Measurements from ENCODE around the gene NDUFA7.
"Not testable (repeated sequence)": the region's sequence is repeated elsewhere in the genome, so short reads cannot be mapped to it uniquely, and the experiment has no call there.

The NDUFA7 gene

DNA sequence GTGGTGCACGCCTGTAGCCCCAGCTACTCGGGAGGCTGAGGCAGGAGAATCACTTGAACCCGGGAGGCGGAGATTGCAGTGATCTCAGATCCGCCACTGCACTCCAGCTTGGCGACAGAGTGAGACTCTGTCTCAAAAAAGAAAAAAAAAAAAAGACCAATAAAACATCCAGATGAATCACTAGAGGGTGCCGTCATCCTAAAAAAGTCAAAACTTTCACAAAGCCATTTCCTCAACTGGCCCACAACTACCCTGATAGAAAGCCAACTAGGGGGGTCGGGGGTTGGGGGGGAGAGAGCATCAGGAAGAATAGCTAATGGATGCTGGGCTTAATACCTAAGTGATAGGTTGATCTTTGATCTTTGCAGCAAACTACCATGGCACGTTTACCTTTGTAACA, 2.3 kb downstream of the NDUFA7 start:
- DNase-seq = not testable (repeated sequence)

- DNase-seq = no peak
Observed at GRCh38 chr19:8316351-8317125, 4.6 kb downstream of the NDUFA7 start.

- DNase-seq = not testable (repeated sequence)
Observed at GRCh38 chr19:8314981-8315640, 6.1 kb downstream of the NDUFA7 start.

GRCh38 chr19:8311461-8312260, 9.5 kb downstream of the NDUFA7 start:
- no peak for DNase-seq

DNA sequence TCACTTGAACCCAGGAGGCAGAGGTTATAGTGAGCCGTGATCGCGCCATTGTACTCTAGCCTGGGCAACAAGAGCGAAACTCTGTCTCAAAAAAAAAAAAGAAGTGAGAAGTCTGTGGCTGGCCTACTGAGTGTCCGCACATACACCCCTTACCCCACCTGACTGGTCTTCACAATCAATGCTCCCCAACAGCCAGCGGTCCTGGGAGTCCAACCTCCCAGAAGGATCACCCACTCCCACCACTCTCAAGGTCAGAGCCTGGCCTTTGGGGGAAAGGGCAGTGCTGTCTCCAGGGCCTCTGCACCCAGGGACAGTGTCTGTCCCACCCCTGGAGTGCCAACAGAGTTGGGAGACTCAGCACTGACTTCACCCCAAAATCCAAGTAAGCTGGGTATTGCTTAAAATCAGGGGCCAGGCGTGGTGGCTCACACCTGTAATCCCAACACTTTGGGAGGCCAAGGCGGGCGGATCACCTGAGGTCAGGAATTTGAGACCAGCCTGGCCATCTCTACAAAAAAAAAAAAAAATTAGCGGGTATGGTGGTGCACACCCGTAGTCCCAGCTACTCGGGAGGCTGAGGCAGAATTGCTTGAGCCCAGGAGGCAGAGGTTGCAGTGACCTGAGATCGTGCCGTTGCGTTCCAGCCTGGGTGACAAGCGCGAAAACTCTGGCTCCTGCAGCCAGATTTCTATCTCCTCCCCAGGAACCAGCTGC, 10.7 kb downstream of the NDUFA7 start:
- DNase-seq = no peak

- no peak for DNase-seq
Observed at GRCh38 chr19:8308891-8309291, 12.3 kb downstream of the NDUFA7 start.

DNA sequence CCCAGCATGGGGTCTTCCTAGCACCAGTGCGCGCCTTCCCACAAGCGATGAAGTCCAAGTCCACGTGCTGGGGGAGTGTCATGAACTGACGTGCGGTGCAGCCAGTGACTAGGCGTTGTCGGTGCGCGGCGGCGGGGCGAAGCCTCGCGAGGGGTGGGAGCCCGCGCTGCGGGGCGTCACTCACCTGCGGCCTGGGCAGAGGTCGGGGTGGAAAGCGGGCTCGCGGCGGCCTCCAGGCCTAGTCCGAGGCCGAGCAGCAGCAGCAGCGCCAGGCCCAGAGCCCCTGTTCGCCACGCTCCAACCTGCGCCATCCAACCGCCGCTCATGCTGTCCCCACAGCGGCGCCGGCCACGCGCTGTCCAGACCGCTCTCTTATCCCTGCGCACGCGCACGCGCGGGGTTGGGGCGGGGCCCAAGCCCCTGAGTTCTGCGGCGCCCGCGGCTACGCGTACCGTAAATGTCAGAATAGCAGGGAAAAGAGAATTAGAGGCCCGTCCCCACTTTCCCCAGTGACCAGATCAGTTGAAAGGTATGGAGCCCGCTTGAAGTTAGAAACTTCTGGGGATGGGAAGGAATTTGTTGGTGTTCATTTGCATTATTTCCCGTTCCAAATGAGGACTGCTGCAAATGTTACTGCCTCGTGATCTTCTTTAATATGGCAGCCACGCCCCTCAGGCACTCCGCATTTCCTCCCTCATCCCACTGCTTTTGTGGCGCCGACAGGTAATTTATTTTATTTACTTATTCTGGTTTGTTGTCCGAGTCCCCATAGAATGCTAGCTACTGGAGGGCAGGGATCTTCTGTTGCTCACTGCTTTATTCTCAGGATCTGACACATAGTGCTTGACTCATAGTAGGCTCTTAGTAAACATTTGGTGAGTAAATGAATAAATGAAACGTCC, 13.0 kb downstream of the NDUFA7 start, which contains the start of gene CD320:
CD320 (minus strand) TSS at position 394 of the 902 bp plus-strand sequence; CDS start at position 326, 68 bp downstream.
- peak; percentile 93 for DNase-seq

DNA sequence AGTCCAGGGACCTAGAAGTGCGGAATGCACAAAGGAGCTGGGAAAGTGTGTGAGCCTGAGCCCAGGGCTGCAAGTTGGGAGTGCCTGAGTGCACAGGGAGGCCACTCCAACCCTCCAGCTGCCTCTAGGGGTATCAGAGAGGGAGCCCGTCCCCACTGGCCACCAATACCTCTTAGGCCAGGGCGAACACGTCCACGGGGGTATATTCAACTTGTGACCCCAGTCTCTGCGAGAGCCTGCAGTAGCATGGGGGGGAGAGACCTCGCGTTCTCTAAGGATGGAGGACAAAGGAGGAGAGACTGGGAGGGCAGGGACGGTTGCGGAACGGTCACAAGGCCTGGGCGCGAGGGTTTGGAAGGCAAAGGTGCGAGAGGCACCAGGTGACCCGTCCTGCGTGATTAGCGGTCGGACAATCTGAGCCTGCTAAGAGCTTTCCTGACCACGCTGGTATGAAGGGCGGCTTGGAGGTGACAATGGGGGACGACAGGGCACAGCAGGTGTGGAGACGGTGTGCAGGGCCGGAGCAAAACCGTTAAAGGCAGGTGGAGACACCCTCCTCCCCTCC, 13.7 kb downstream of the NDUFA7 start:
- peak; percentile 10 for DNase-seq

GRCh38 chr19:8306235-8307054, 14.7 kb downstream of the NDUFA7 start:
- peak; percentile 1 for DNase-seq

GRCh38 chr19:8305798-8306197, 15.4 kb downstream of the NDUFA7 start:
- peak; percentile 0 for DNase-seq

DNA sequence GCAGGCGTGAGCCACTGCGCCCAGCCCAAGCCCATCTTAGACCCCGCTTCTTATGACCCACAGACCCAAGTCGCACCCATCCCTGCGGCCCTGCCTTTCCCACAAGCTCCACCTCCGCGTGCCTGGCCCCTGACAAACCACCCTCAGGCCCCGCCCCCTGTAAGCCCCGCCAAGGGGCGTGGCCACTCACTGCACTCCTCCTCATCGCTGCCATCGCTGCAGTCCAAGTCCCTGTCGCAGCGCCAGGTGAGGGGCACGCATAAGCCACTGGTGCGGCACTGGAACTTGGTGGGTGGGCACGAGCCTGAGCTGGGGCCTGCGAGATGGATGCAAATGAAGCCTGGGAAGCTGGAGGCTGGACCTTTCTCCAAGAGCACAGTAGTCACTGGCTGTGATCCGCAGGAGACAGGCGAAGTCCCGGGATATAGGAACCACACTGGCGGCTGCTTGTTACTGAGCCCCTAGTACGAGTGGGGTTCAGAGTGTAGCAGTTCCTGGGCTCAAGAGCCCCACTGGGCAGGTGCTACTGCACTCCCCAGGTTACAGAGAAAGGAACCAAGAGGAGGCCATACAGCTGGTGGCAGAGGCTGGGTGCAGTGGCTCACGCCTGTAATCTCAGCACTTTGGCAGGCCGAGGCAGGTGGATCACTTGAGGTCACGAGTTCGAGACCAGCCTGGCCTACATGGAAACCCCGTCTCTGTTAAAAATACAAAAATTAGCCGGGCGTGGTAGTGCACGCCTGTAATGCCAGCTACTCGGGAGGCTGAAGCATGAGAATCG, 16.1 kb downstream of the NDUFA7 start:
- peak; percentile 32 for DNase-seq

GRCh38 chr19:8302734-8303133, 18.4 kb downstream of the NDUFA7 start:
- no peak for DNase-seq

DNA sequence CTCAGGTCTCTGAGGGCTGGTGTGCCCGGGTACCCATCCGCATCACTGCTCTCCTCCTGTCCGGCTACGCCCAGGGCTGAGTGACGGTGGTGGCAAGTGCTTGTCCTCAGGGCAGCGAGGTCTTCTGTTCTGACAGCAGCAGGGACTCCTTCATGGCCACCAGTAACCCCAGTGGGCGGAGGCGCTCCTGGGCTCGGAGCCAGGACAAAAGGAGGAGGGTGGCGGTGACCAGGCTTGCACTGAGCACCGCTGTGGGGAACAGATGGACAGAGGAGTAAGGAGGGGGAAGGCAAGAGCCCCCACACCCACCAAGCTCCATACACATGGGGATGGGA, 18.9 kb downstream of the NDUFA7 start:
- no peak for DNase-seq

- not testable (repeated sequence) for DNase-seq
Observed at GRCh38 chr19:8291337-8291736, 29.8 kb downstream of the NDUFA7 start.

DNA sequence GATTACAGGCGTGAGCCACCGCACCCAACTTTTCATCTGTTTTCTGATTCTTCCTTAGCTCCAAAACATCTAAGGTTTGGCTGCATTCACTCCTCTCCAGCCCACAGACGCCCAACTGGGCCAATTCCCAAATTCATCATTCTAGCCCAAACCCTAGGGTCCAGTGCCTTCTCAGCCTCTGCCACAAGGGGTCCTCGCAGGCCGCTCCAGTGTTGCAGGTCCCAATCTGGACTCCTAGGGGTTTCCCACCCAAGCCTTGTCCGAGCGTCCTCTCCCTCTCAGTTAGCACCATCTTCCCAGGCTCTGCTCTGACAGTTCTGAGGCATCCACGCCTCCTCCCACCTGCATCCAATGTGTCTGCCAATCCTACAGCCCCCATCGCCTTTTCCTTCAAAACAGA, 44.7 kb downstream of the NDUFA7 start:
- not testable (repeated sequence) for DNase-seq

- DNase-seq = no peak
Observed at GRCh38 chr19:8269724-8270123, 51.5 kb downstream of the NDUFA7 start.

DNA sequence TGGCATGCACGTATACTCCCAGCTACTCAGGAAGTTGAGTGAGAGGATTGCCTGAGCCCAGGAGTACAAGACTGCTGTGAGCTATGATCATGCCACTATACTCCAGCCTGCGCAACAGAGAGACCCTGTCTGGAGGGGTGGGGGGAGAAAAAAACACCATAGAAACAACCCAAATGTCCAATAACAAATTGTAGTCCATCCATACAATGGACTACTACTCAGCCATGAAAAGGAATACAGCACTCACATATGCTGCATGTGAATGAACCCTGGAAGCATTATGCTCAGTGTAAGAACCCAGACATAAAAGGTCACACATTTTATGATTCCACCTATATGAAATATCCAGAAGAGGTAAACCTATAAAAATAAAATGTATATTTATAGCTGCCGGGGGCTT, 55.3 kb downstream of the NDUFA7 start:
- DNase-seq = no peak

- DNase-seq = not testable (repeated sequence)
Observed at GRCh38 chr19:8264248-8264647, 56.9 kb downstream of the NDUFA7 start.

DNA sequence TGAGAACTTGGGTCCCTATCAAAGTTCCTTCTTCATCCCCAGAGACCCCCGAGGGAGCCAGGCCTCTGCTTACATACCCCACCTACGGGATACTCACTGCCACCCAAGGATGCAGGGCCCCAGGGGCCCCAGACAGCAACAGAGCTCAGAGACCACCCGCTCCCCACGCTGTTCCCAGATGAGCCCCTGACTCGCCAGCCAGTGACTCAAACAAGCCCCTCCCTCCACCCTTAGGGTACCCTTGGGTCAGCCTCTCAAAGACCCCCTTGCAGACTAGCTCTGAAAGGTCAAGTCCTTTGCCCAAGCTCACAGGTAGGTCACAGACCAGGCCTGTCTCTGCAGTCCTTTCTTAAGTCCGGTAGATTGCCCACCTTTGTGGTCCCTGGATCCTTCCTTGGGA, 58.7 kb downstream of the NDUFA7 start:
- DNase-seq = no peak

- DNase-seq = no peak
Observed at GRCh38 chr19:8261881-8262280, 59.3 kb downstream of the NDUFA7 start.
